ENCODE results near the gene VEGFA.

- TF ChIP-seq EZH2 (IDR thresholded peaks at IDR 0.05; ENCODE audit: low read depth) (no peak), CTCF (conservative IDR thresholded peaks at IDR 0.05) (no peak)
Measured at GRCh38 chr6:43825187-43826115, 55.4 kb downstream of the VEGFA start.

Measured in PC-9 (cell line).